CD14-positive monocyte (primary cell): ENCODE data around the gene BCAT1. TPM values are rescaled to one million over a fixed set of nuclear protein-coding genes. Genes with fewer than 3 reads are reported as not detected.

Source experiments
- DNase-seq, 3 donors: peaks; one replicate each; pipeline ENCODE4 v3.0.0-alpha.2; 2011 to 2022
- H2AFZ ChIP-seq: 2 replicates; pipeline ENCODE4 v1.6.0; 2012; ENCODE audit warnings: mild to moderate bottlenecking, low read depth, low read length, inconsistent platforms; ENCODE audit not compliant: insufficient read depth, poor library complexity, severe bottlenecking
- H3K27ac ChIP-seq, 2 donors: 1 replicate in 1 of 2; 2 replicates in 1 of 2; pipeline ENCODE4 v1.5.1; 2012 to 2013; ENCODE audit warnings: low read length in 2 of 2, control low read depth in 1 of 2, inconsistent platforms in 1 of 2, low read depth in 1 of 2, mild to moderate bottlenecking in 1 of 2
- H3K27me3 ChIP-seq, 2 donors: one replicate each; pipeline versions ENCODE4 v1.6.0 to v1.6.1; 2011 to 2013; ENCODE audit warnings: low read length in 2 of 2; ENCODE audit not compliant: control insufficient read depth in 2 of 2, insufficient read depth in 2 of 2
- H3K36me3 ChIP-seq, 2 donors: replicated peaks in 1 of 2; 1 replicate in 1 of 2; 2 replicates in 1 of 2; pipeline versions ENCODE4 v1.5.1 to v1.6.1; 2012 to 2013; ENCODE audit warnings: low read length in 2 of 2, control low read depth in 1 of 2, inconsistent platforms in 1 of 2, mild to moderate bottlenecking in 1 of 2; ENCODE audit not compliant: insufficient read depth in 2 of 2, control insufficient read depth in 1 of 2
- H3K4me1 ChIP-seq, 2 donors: 1 replicate in 1 of 2; 2 replicates in 1 of 2; pipeline versions ENCODE4 v1.5.1 to v1.6.1; 2012 to 2013; ENCODE audit warnings: low read length in 2 of 2, control low read depth in 1 of 2, inconsistent platforms in 1 of 2, mild to moderate bottlenecking in 1 of 2, moderate library complexity in 1 of 2; ENCODE audit not compliant: insufficient read depth in 2 of 2, control insufficient read depth in 1 of 2
- H3K4me2 ChIP-seq: replicated peaks from 2 replicates; pipeline ENCODE3; 2012; ENCODE audit warnings: low read length, moderate library complexity, mild to moderate bottlenecking; ENCODE audit not compliant: poor library complexity, severe bottlenecking; ENCODE audit errors: extremely low read depth
- H3K4me3 ChIP-seq, 3 experiments: fragments of 200-600 bp in 1 of 3; sonication (generic) in 1 of 3; replicated peaks in 1 of 3; 1 replicate in 2 of 3; 2 replicates in 1 of 3; pipeline ENCODE4 v1.5.1; 2011 to 2013; ENCODE audit warnings: low read length in 3 of 3, mild to moderate bottlenecking in 3 of 3, control low read depth in 2 of 3, low read depth in 2 of 3, inconsistent platforms in 1 of 3, moderate library complexity in 1 of 3
- H3K79me2 ChIP-seq: 2 replicates; pipeline ENCODE4 v1.6.0; 2012; ENCODE audit warnings: mild to moderate bottlenecking, control low read depth, inconsistent platforms, low read length, moderate library complexity; ENCODE audit not compliant: insufficient read depth
- H3K9ac ChIP-seq: 2 replicates; pipeline ENCODE4 v1.6.0; 2017; ENCODE audit warnings: low read length, mild to moderate bottlenecking; ENCODE audit not compliant: insufficient read depth, poor library complexity, severe bottlenecking
- H3K9me3 ChIP-seq, 2 donors: replicated peaks in 1 of 2; 1 replicate in 1 of 2; 2 replicates in 1 of 2; pipeline versions ENCODE4 v1.5.1 to v1.6.1; 2012 to 2013; ENCODE audit warnings: low read length in 2 of 2, control low read depth in 1 of 2; ENCODE audit not compliant: control insufficient read depth in 1 of 2, insufficient read depth in 1 of 2
- H4K20me1 ChIP-seq: 2 replicates; pipeline ENCODE4 v1.6.0; 2012; ENCODE audit warnings: mild to moderate bottlenecking, low read length, control low read depth, moderate library complexity; ENCODE audit not compliant: insufficient read depth
- H3K27ac Mint-ChIP-seq, 7 donors: one replicate each; pipeline ENCODE4 v1.8.0; 2020; ENCODE audit warnings: mild to moderate bottlenecking in 7 of 7, mixed read lengths in 7 of 7, moderate library complexity in 6 of 7, inconsistent platforms in 2 of 7
- H3K27me3 Mint-ChIP-seq, 3 donors: one replicate each; pipeline ENCODE4 v1.8.0; 2021 to 2022; ENCODE audit warnings: low read depth in 3 of 3, mild to moderate bottlenecking in 3 of 3, mixed read lengths in 3 of 3, moderate library complexity in 3 of 3, inconsistent platforms in 1 of 3
- H3K36me3 Mint-ChIP-seq, 2 donors: one replicate each; pipeline ENCODE4 v1.8.0; 2020; ENCODE audit warnings: mixed read lengths in 2 of 2, inconsistent platforms in 1 of 2, mild to moderate bottlenecking in 1 of 2
- H3K4me1 Mint-ChIP-seq: one replicate; pipeline ENCODE4 v1.8.0; 2020; ENCODE audit warnings: mild to moderate bottlenecking, mixed read lengths
- H3K4me3 Mint-ChIP-seq, 2 donors: one replicate each; pipeline ENCODE4 v1.8.0; 2020; ENCODE audit warnings: mild to moderate bottlenecking in 2 of 2, mixed read lengths in 2 of 2, moderate library complexity in 1 of 2
- H3K9me3 Mint-ChIP-seq, 7 donors: one replicate each; pipeline ENCODE4 v1.8.0; 2020 to 2022; ENCODE audit warnings: mixed read lengths in 7 of 7, mild to moderate bottlenecking in 6 of 7, moderate library complexity in 6 of 7, inconsistent platforms in 2 of 7
- CTCF ChIP-seq: fragments of 200-600 bp; IDR thresholded peaks from one replicate; pipeline ENCODE4 v1.8.0; 2022; ENCODE audit warnings: antibody characterized with exemption, mild to moderate bottlenecking
- WGBS: methylation state at CpG from one replicate; pipeline ENCODE4 v1.1.5; 2013; ENCODE audit warnings: missing lambda C conversion rate; ENCODE audit not compliant: insufficient coverage; 5-methylcytosine and 5-hydroxymethylcytosine counted together
- intact Hi-C, 2 donors: fragments of 100-400 bp; cut with micrococcal nuclease; formaldehyde crosslinking; loops; one replicate each; pipeline versions ENCODE4 v1.15.0 to v1.15.1; 2023
- polyA plus RNA-seq, 3 donors: library from polyadenylated mRNA; depleted of rRNA in 1 of 3; unstranded in 2 of 3; stranded (reverse) in 1 of 3; fragments of 300-500 nt in 2 of 3; fragments of >200 nt in 1 of 3; fragmentation: Illumina TruSeq in 2 of 3; gene quantifications; 1 replicate in 2 of 3; 2 replicates in 1 of 3; pipeline ENCODE4 v1.2.3, GENCODE V29; 2012 to 2021

Gene BCAT1
- polyA plus RNA-seq, 3 donors: 3.5 to 16.9 (median 15.2) TPM

- Histone ChIP-seq H3K9me3 (no peaks in the 10 kb centered on the region), H2AFZ (no peak overlapping the region), H3K4me1 (no peaks in the 10 kb centered on the region), H3K27ac (no peak overlapping the region), H3K9ac (no peak overlapping the region), H3K79me2 (no peaks in the 10 kb centered on the region), H4K20me1 (no peaks in the 10 kb centered on the region), H3K4me3 (no peak overlapping the region), H3K36me3 (no peaks in the 10 kb centered on the region), H3K27me3 (no peaks in the 10 kb centered on the region), H3K4me2 (no peak overlapping the region)
- peaks cover 0 to 1% of the 10 kb centered on the region in 2 donors for H3K36me3 Mint-ChIP-seq
- no peak overlapping the region for H3K27ac Mint-ChIP-seq
- H3K4me3 Mint-ChIP-seq: no peak overlapping the region
- H3K9me3 Mint-ChIP-seq: no peaks in the 10 kb centered on the region
- no peak for TF ChIP-seq CTCF
- no peak for DNase-seq
- H3K27me3 Mint-ChIP-seq: no peaks in the 10 kb centered on the region
- no CpG with 5 or more reads among the region's 3 CpGs for WGBS
- H3K4me1 Mint-ChIP-seq: no peaks in the 10 kb centered on the region
- intact Hi-C loops: no loop called here
Measured at GRCh38 chr12:24889411-24889810, 59.5 kb downstream of the BCAT1 start.

- no peaks in the 10 kb centered on the region for H3K27me3 ChIP-seq
- no peak overlapping the region for H3K9ac ChIP-seq
- H3K9me3 ChIP-seq: no peaks in the 10 kb centered on the region
- WGBS: 88% methylated on average over 3 of the region's 5 CpGs
- Mint-ChIP-seq H3K4me1 (no peaks in the 10 kb centered on the region), H3K36me3 (peaks cover 0 to 1% of the 10 kb centered on the region in 2 donors), H3K4me3 (no peak overlapping the region), H3K27ac (no peak overlapping the region), H3K27me3 (no peaks in the 10 kb centered on the region), H3K9me3 (no peaks in the 10 kb centered on the region)
- DNase-seq: no peak
- intact Hi-C loops: no loop called here
- no peaks in the 10 kb centered on the region for H3K36me3 ChIP-seq
- TF ChIP-seq CTCF: no peak
- H3K27ac ChIP-seq: no peak overlapping the region
- no peak overlapping the region for H3K4me3 ChIP-seq
- H3K79me2 ChIP-seq: no peaks in the 10 kb centered on the region
- H3K4me2 ChIP-seq: no peak overlapping the region
- no peak overlapping the region for H2AFZ ChIP-seq
- no peaks in the 10 kb centered on the region for H4K20me1 ChIP-seq
- no peaks in the 10 kb centered on the region for H3K4me1 ChIP-seq
Measured at GRCh38 chr12:24888813-24889212, 60.1 kb downstream of the BCAT1 start.
